Activated gamma-delta T cell treated with Interleukin-2 at 50 U/mL for 16 hours (primary cell): Measurements from ENCODE around the gene CALCOCO2.
"Not testable (repeated sequence)": the region's sequence is repeated elsewhere in the genome, so short reads cannot be mapped to it uniquely, and the experiment has no call there.

Experiments used
- DNase-seq: peaks from one replicate; pipeline ENCODE4 v3.0.0-alpha.2; 2020

The CALCOCO2 gene

DNA sequence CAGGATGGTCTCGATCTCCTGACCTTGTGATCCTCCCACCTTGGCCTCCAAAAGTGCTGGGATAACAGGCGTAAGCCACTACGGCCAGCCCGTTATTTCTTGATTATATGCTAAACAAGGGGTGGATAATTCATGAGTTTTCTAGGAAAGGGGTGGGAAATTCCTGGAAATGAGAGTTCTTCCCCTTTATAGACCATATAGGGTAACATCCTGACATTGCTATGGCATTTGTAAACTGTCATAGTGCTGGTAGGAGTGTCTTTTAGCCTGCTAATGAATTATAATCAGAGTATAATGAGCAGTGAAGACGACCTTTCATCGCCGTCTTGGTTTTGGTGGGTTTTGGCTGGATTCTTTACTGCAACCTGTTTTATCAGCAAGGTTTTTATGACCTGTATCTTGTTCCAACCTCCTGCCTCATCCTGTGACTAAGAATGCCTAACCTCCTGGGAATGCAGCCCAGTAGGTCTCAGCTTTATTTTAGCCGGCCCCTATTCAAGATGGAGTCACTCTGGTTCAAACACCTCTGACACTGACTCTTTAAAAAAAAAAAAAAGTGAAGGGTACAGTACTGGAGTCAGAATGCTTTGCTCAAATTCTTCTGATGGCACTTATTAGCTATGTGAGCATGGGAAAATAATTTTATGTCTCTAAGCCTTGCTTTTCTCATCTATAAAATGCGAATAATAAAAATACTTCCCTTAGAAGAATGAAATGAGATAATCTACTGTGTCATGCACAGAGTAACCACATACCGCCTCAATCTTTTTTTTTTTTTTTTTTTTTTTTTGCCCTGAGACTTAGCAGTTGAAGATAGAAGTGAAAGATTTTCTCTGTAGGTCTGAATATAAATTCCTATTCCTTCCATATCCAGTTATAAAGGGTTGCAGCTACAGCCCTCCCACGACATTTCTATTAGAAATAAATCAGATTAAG is 5.1 kb upstream of the CALCOCO2 start:
- no peak for DNase-seq

- DNase-seq: no peak
Observed at GRCh38 chr17:48831549-48831883, 681 bp downstream of the CALCOCO2 start.

DNA sequence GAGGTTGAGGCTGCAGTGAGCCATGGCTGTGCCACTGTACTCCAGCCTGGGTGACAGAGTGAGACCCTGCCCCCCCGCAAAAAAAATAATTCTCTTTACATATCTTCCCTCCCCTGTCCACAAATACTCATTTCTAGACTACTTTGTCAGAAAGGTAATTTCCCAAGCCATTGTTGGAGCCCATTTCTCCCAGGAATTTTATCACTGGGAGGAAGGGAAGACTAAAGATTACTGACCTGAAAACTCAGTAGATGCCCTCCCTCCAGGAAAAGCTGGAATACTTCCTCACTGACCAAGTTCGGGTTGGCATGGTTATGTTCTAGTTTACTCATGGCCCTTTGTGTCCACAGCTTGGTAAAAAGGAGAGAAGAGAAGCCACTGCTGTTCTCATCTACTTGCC is 4.1 kb downstream of the CALCOCO2 start:
- DNase-seq: no peak

- no peak for DNase-seq
Observed at GRCh38 chr17:48835971-48836370, 5.1 kb downstream of the CALCOCO2 start.

DNA sequence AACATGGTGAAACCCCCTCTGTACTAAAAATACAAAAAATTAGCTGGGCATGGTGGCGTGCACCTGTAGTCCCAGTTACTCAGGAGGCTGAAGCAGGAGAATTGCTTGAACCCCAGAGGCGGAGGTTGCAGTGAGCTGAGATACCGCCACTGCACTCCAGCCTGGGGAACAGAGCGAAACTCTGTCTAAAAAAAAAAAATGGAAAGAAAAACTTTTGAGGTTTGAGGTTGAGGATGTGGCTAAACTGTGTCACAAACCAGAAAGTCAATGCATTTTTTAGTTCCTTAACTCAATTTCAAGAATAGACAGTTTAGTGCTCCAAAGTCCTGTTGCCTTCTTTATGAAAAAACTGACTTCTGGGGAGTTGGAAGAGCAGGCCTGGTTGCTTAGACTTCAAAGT is 6.6 kb downstream of the CALCOCO2 start:
- DNase-seq: not testable (repeated sequence)

DNA sequence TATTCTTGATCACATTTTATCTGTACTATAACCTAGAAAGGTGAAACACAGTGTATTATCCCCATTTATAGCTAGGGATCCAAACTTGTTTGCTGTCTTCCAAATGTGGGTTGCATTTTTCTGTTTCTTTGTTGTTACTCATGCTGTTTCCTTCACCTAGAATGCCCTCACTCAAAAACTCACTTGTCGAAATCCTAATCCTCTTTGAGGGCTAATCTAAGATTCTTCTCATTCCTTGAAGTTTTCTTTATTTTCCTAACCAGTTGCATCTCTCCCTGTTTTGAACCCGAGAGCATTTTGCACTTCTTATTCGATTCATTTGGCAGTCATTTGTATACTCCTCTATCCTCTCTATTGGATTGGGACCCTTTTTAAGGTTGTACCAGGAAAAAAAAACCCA is 9.6 kb downstream of the CALCOCO2 start:
- no peak for DNase-seq

- DNase-seq: no peak
Observed at GRCh38 chr17:48841395-48841831, 10.6 kb downstream of the CALCOCO2 start.

DNA sequence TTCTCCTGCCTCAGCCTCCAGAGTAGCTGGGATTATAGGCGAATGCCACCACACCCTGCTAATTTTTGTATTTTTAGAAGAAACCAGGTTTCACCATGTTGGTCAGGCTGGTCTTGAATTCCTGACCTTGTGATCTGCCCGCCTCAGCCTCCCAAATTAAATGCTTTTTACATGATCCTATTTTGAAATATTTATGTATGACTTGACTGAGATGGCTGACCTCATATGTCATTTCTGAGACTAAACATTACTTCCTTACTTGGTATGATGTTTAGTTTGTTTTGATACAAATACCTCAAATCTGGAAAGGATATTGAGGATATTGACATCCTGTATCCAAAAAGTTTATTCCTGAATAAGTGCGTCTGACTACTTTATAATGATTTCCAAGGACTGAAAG is 11.9 kb downstream of the CALCOCO2 start:
- no peak for DNase-seq

DNA sequence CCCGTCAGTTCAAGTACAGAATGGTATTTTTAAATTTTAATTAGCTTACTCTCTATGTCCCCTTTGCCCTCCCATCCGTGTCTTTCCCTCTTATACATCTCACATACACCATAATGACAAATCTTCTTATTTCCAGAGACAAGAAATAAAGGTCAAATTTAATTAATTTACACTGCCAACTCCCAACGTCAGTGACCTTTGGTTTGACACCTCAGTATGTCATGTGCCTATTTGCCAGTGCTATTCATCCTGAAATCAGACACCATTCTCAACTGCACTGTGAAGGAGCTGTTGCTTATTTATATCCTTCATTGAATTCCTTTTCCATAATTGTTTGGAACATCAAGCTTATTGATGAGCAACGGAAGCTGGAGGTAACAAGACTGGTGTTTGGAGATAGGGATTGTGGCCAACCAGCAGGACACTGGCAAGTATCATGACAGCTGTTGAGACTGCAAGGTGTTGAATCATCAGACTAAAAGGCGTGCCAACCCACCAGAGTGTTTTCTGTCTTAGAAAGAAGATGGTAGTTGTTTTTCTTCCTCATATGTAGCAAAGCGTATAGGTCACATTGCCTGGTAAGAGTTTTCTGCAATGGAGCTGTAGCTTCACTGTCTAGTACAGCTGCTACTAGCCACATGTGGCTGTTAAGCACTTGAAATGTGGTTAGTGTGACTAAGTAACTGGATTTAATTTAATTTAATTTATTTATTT is 12.5 kb downstream of the CALCOCO2 start:
- no peak for DNase-seq

- DNase-seq: no peak
Observed at GRCh38 chr17:48850792-48851323, 20.0 kb downstream of the CALCOCO2 start.

DNA sequence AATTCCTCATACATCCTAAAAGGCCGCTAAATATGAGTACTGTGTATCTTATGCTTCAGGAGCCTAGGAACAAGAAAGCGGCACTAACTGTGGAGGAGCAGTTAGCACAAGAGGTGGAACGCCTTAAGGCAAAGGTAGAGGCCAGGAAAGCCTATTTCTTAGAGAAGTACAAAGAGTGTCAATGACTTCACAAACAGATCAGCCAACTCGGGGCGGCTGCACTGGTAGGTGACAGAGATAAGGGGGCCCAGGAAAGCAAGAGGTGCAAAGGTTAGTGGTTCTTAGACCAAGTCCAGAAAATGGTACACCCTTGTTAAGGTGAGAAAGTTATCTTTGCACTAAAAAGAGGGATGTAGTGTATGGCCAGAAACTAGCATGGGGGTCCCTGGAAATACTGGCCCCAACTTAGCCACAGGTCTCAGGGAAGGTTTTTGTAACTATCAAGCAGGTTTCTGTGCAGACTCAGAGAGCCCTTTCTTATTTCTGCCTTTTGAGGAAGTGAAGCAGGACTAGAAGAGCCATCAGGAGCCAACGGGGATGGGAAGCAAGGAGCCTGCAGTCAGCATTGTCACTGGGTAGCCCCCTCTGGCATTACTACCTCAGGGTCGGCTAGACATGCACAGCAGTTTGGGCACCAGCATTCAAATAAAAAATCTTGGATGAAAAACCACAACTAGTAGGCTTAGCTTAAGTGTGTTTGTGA is 24.1 kb downstream of the CALCOCO2 start:
- no peak for DNase-seq

DNA sequence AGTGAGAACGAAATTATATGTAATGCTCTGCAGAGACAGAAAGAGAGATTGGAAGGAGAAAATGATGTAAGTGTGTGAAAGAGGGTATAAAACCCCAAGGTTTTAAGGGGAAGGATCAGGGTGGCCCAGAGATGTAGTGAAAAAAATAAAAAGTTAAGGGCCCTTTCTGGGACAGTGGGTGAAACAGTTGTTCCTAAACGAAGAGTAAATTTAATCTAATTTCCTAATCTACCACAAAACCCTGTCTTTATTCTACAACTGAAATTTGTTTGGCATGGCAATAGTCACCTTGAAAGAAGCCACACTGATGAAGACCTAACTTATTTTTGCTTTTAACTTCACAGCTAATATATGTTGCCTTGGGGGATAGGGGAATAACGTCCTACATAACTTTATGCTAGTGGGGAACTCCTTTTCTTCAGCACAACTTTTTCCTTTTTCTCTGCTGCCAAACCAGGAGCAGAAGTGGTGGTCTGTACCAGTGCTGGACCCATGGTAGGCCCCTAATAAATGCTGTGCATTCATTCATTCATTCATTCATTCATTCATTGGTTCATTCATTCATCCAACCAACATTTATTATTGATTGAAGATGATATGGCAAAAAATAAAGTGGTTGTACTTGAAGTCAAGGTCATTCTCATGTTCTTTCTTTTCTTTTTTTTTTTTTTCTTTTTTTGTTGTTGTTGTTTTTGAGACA is 25.4 kb downstream of the CALCOCO2 start:
- no peak for DNase-seq

DNA sequence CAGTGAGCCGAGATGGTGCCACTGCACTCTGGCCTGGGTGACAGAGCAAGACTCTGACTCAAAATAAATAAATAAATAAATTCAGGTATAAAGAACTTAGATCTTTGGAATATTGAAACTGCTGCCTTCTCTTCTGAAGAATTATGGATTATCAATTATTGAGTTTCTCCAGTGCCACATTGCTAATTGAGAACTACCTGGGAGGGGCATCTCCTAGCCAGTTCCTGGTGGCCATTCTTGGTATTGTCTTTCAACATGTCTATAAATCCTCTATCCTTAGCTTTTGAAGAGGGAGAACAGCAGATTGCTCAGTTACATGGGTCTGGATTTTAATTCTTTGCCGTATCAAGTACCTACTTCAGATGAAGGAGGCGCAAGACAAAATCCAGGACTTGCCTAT is 29.2 kb downstream of the CALCOCO2 start:
- DNase-seq: no peak

- no peak for DNase-seq
Observed at GRCh38 chr17:48860456-48860855, 29.6 kb downstream of the CALCOCO2 start.

DNA sequence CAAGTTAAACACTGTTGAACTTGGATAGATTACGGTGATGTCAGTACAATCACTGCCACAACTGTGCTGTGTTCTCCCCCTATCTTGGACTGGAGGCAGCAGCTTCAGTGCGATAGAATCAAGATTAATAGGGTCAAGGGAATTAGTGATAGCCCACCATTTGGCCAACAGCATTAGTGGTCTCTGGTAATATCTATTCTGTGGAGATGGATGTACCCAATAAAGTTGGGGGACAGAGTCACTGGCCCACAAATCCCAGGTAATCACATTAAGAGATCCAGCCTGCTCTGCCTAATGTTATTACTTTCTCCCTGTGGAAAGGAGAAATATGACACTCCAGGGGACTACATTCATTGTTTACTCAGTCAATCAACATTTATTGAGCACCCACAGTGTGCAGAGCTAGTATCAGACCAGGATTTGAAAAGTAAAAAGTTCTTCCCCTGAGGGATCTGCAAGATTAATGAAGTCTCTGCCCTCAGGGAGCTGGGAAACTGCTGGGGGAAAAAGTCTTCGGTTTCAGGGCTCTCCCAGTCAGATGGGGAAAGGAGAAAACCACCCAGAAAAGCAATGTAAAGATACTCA is 38.2 kb downstream of the CALCOCO2 start:
- DNase-seq: no peak

DNA sequence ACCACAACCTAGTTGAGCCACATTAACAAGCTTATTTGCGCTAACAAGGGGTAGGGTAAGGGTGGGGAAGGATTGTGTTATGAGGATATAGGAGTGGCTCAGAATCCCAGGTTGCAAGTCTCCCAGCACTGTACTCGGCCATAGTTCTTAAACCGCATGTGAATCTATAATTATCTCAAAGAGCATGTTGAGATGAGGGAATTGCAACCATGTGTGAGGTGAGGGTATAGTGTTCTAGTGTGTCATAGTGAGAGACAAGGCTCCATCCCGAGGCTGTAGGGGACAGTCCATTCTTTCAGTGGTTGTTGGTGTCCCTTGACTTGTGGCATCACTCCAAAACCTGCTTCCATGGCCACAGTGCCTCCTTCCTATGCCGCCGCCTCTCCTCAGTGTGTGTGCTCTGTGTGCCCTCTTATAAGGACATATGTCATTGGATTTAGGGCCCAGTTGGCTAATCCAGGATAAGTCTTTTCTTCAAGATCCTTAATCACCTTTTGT is 39.0 kb downstream of the CALCOCO2 start:
- no peak for DNase-seq

DNA sequence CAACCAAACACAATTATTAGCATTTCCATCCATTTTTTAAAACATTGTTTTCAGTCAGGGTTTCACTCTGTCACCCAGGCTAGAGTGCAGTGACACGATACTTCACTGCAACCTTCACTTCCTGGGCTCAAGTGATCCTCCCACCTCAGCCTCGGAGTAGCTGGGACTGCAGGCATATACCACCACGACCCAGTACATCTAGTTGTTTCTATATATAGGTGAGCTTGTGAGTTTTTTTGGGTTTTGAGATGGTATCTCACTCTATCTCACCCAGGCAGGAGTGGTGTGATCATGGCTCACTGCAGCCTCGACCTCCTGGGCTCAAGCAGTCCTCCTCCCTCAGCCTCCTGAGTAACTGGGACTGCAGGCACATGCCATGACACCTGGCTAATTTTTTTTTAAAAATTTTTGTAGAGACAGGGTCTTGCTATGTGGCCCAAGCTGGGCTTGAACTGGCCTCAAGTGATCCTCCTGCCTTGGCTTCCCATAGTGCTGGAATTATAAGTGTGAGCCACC is 40.3 kb downstream of the CALCOCO2 start:
- no peak for DNase-seq

DNA sequence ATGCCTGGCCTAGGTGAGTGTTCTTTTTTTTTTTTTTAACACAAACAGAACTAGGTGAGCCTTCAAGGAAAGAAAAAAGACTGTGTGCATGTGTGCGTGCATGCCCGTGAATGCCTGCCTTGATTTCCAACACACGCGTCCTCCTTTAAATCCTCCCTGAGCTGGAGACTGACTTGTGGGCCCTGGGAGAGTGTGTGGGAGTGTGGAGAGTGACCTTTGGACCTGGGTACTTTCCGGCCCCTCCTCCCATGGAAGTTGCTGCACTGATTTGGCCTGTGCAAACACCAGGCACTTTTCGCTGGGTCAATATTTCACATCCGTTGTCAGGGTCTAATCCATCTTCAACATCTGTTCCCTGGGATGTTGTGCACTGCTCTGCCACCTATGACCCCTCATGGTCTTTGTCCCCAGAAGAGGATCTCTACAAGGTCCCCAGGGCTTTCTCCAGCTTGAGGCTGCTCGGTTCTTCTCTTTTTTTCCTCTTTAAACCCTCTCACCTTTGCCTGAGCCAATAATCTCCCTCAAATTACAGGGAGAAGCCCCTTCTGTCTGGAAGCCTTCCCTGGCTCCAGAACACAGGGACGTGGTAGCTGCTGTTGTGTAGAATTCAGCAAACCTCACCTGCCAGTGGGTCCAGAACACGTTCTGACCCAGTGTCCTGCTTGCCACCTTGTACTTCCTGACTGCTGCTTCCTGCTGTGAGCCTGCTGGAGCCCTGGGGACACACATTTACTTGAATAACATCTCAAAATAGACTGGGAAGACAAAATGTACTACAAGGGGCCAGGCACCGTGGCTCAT is 40.9 kb downstream of the CALCOCO2 start:
- no peak for DNase-seq

GRCh38 chr17:48872409-48872808 is 41.6 kb downstream of the CALCOCO2 start:
- DNase-seq: not testable (repeated sequence)

DNA sequence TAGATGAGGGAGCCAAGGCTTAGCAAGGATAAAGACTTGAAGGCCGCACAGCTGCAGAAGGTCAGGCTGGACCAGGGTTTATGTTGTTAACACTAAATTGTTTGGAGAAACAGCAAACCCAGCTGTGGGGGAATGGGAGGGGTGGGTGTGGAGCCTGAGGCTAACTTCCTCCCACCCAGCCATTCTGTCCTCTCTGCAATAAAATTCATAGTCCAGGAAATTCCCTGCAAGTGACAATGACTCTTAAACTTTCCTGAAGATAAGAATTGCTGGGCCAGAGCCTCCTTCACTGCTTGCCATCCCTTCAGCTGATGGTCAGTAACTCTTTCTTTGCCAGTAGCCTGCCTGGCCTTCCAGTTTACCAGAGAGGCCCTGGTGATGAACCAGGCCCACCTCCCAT is 42.4 kb downstream of the CALCOCO2 start:
- no peak for DNase-seq
